PC-9 (cell line): ENCODE results near the gene STRIP2. TPM values are rescaled to one million over a fixed set of nuclear protein-coding genes. Genes with fewer than 3 reads are reported as not detected.

Source experiments
- BruUV-seq: library from RNA; stranded (reverse); fragments of 400-500 nt; replicated peaks from 2 replicates; lab custom pipeline; 2021; lab: Mats Ljungman, UMichigan
- CTCF ChIA-PET: fragments of 300-600 bp; sonication (Branson Sonifier 250); formaldehyde crosslinking; loops from one replicate; lab custom pipeline; 2022; ENCODE audit warnings: antibody characterized with exemption; lab: Charles Lee
- POLR2A ChIA-PET: fragments of 300-600 bp; sonication (Branson Sonifier 250); formaldehyde crosslinking; loops from one replicate; lab custom pipeline; 2022; ENCODE audit warnings: antibody characterized with exemption; ENCODE audit not compliant: unreplicated experiment; lab: Charles Lee
- DNase-seq, 2 experiments: peaks; one replicate each; pipeline versions ENCODE4 v3.0.0 to v3.0.0-alpha.2; 2015 to 2022; ENCODE audit warnings: mixed read lengths in 1 of 2
- H2AFZ ChIP-seq: fragments of 200-600 bp; sonication (generic); 2 replicates; pipeline ENCODE4 v1.8.1; 2017; ENCODE audit warnings: antibody characterized with exemption
- H3F3A ChIP-seq: fragments of 200-600 bp; sonication (generic); 2 replicates; pipeline ENCODE4 v1.8.1; 2017; ENCODE audit warnings: antibody characterized with exemption, mild to moderate bottlenecking, low read depth; ENCODE audit not compliant: insufficient read depth
- H3K27ac ChIP-seq: fragments of 200-600 bp; sonication (generic); 2 replicates; pipeline ENCODE4 v1.6.1; 2016; ENCODE audit warnings: mixed run types
- H3K27me3 ChIP-seq: fragments of 200-600 bp; sonication (generic); 2 replicates; pipeline ENCODE4 v1.6.1; 2016; ENCODE audit warnings: low read depth, mixed run types; ENCODE audit not compliant: insufficient read depth
- H3K36me3 ChIP-seq: fragments of 200-600 bp; sonication (generic); 2 replicates; pipeline ENCODE4 v1.6.1; 2016; ENCODE audit warnings: low read depth, mixed run types
- H3K4me1 ChIP-seq: fragments of 200-600 bp; sonication (generic); replicated peaks from 2 replicates; pipeline ENCODE4 v1.6.1; 2016; ENCODE audit warnings: mixed run types; ENCODE audit not compliant: insufficient read depth
- H3K4me2 ChIP-seq: fragments of 200-600 bp; sonication (generic); 2 replicates; pipeline ENCODE4 v1.6.1; 2017; ENCODE audit warnings: mixed run types
- H3K4me3 ChIP-seq: fragments of 200-600 bp; sonication (generic); 2 replicates; pipeline ENCODE4 v1.6.1; 2016; ENCODE audit warnings: mixed run types
- H3K79me2 ChIP-seq: fragments of 200-600 bp; sonication (generic); 2 replicates; pipeline ENCODE4 v1.6.1; 2017; ENCODE audit warnings: low read depth, mixed run types
- H3K9me2 ChIP-seq: fragments of 200-600 bp; sonication (generic); 2 replicates; pipeline ENCODE4 v1.8.1; 2017; ENCODE audit warnings: mild to moderate bottlenecking; ENCODE audit not compliant: insufficient read depth
- H3K9me3 ChIP-seq: fragments of 200-600 bp; sonication (generic); 2 replicates; pipeline ENCODE4 v1.8.1; 2016; ENCODE audit warnings: low read depth; ENCODE audit not compliant: insufficient read depth
- H4K20me1 ChIP-seq: fragments of 200-600 bp; sonication (generic); 2 replicates; pipeline ENCODE4 v1.8.1; 2017; ENCODE audit not compliant: insufficient read depth
- EZH2 ChIP-seq: fragments of 200-600 bp; sonication (generic); IDR thresholded peaks from 2 replicates; pipeline ENCODE4 v1.8.0; 2017; ENCODE audit warnings: antibody characterized with exemption, low read depth
- intact Hi-C: fragments of 100-400 bp; cut with micrococcal nuclease; formaldehyde crosslinking; loops from one replicate; pipeline ENCODE4 v1.10.0; 2022; ENCODE audit not compliant: unreplicated experiment
- total RNA-seq: library from RNA; stranded (reverse); gene quantifications from 2 replicates; pipeline ENCODE4 v1.2.3, GENCODE V29; 2021
- TF ChIP-seq, protein P1 (sequence below): fragments of 200-600 bp; sonication (generic); conservative IDR thresholded peaks from 2 replicates; pipeline ENCODE4 v1.6.1; 2017; ENCODE audit warnings: mixed run types, antibody characterized with exemption, mild to moderate bottlenecking, moderate library complexity

The STRIP2 gene
- total RNA-seq, 1 experiment from 2014 or later: 9.5 TPM

DNA sequence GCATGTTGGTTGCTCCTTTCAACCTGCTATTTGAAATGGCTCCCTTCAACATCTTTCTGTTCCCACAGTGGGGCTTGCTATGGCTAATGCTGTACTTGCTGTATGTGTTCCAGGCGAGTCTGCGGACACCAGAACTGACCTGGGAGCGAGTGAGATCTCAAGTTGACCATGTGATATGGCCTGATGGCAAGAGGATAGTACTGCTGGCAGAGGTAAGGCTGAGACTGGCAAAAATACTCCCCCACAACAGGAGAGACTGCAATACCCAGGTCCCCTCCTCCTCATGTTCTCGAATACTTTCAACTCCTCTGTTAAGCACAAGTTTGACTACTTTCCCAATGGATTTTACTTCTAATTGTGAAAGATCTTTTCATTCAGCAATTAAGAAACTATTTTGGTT lies 11.5 kb upstream of the STRIP2 start:
- H3K4me3 ChIP-seq: no peak overlapping the region
- no peaks in the 10 kb centered on the region for H3K9me3 ChIP-seq
- intact Hi-C loops: no loop called here
- no peaks in the 10 kb centered on the region for H3K79me2 ChIP-seq
- ChIA-PET CTCF (no interaction called here), POLR2A (no interaction called here)
- 0 out of 2 replicates have a peak, but pooled peaks cover 10% of the 10 kb centered on the region for H3K36me3 ChIP-seq
- H3K27me3 ChIP-seq: no peaks in the 10 kb centered on the region
- no TSS peak for BruUV-seq
- no peaks in the 10 kb centered on the region for H3K9me2 ChIP-seq
- no peak overlapping the region for H3K4me2 ChIP-seq
- DNase-seq: no peak
- H4K20me1 ChIP-seq: no peaks in the 10 kb centered on the region
- no peak for TF ChIP-seq EZH2
- TF ChIP-seq, protein P1, sequence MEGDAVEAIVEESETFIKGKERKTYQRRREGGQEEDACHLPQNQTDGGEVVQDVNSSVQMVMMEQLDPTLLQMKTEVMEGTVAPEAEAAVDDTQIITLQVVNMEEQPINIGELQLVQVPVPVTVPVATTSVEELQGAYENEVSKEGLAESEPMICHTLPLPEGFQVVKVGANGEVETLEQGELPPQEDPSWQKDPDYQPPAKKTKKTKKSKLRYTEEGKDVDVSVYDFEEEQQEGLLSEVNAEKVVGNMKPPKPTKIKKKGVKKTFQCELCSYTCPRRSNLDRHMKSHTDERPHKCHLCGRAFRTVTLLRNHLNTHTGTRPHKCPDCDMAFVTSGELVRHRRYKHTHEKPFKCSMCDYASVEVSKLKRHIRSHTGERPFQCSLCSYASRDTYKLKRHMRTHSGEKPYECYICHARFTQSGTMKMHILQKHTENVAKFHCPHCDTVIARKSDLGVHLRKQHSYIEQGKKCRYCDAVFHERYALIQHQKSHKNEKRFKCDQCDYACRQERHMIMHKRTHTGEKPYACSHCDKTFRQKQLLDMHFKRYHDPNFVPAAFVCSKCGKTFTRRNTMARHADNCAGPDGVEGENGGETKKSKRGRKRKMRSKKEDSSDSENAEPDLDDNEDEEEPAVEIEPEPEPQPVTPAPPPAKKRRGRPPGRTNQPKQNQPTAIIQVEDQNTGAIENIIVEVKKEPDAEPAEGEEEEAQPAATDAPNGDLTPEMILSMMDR: no peak
- peaks cover 18% of the 10 kb centered on the region; the same call in 1 of the 2 replicates for H3F3A ChIP-seq
- peaks cover 18% of the 10 kb centered on the region for H3K4me1 ChIP-seq
- H3K27ac ChIP-seq: no peak overlapping the region
- H2AFZ ChIP-seq: no peak overlapping the region

DNA sequence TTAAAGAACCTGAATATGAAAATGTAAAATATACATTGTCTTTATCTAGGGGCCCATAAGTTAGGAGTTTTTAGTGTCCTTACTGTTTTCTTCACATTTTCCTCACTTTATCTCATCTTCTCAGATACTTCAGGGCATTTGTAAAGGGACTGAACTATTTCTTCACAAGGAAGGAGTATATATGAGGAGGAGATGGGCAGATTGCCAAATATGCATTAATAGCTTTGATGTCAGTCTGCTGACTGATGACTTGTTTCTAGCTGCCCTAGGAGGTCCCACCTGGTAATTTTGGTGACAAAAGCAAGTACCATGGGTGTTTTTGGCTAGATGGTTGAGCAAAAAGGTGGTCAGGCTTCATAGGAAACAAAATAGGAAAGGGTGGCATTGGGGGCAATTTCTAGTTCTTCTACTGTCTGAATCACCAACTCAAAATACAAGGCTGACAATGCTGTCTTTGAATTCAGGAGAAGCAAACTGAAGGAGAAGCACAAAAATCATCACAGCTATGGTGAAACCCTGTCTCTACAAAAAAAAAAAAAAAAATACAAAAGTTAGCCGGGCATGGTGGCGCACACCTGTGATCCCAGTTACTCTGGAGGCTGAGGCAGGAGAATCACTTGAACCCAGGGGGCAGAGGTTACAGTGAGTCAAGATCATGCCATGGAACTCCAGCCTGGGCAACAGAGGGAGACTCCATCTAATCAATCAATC lies 10.4 kb upstream of the STRIP2 start:
- H3K9me2 ChIP-seq: no peaks in the 10 kb centered on the region
- H3K4me2 ChIP-seq: peak overlapping the region; percentile 14
- no peak overlapping the region for H3K4me3 ChIP-seq
- CTCF ChIA-PET: interaction anchor here (0.6 to 0.7 kb wide), 2 partner anchors 10 to 996 kb away, joined by 3 read pairs; partner anchors contain the start of gene STRIP2
- H2AFZ ChIP-seq: no peak overlapping the region
- no peak for TF ChIP-seq EZH2
- TF ChIP-seq, protein P1: no peak
- H3K36me3 ChIP-seq: 0 out of 2 replicates have a peak, but pooled peaks cover 10% of the 10 kb centered on the region
- H3K27me3 ChIP-seq: no peaks in the 10 kb centered on the region
- H3K79me2 ChIP-seq: no peaks in the 10 kb centered on the region
- no peaks in the 10 kb centered on the region for H4K20me1 ChIP-seq
- DNase-seq: peak; percentile 17 to 81
- intact Hi-C loops: no loop called here
- POLR2A ChIA-PET: interaction anchor here (0.7 kb wide), 1 partner anchor 32 kb away, joined by 3 read pairs; no protein-coding TSS in a partner anchor
- BruUV-seq: no TSS peak
- H3K27ac ChIP-seq: peak overlapping the region; percentile 17; the same call in 1 of the 2 replicates
- no peaks in the 10 kb centered on the region for H3K9me3 ChIP-seq
- H3F3A ChIP-seq: peaks cover 18% of the 10 kb centered on the region; the same call in 1 of the 2 replicates
- peaks cover 18% of the 10 kb centered on the region for H3K4me1 ChIP-seq

DNA sequence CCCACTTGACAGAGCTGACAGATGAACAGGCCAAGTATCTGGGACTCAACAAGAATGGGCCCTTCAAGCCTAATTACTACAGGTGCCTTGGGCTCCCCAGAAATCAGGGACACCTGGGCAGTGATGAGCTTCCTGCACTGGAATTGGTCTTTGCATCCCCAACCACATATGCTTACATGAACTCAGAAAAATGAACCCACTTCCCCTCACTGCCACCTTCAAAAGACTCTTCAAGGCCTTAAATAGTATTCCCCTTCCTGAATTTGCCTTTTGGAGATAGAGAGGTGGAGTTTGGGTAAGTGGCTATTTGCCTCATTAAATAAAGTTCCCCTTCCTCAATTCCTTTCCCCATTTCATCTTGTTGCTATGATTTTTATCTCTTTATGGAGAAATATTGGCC lies 7.8 kb upstream of the STRIP2 start:
- Histone ChIP-seq H3K9me2 (no peaks in the 10 kb centered on the region), H3K4me3 (no peak overlapping the region), H3K4me1 (peaks cover 18% of the 10 kb centered on the region), H3K4me2 (no peak overlapping the region), H3K79me2 (no peaks in the 10 kb centered on the region), H3K9me3 (no peaks in the 10 kb centered on the region), H4K20me1 (no peaks in the 10 kb centered on the region), H3F3A (peaks cover 18% of the 10 kb centered on the region; the same call in 1 of the 2 replicates), H3K27me3 (no peaks in the 10 kb centered on the region), H3K36me3 (0 out of 2 replicates have a peak, but pooled peaks cover 10% of the 10 kb centered on the region), H3K27ac (no peak overlapping the region), H2AFZ (no peak overlapping the region)
- TF ChIP-seq, protein P1: no peak
- TF ChIP-seq EZH2: no peak
- DNase-seq: no peak
- POLR2A ChIA-PET: no interaction called here
- no TSS peak for BruUV-seq
- intact Hi-C loops: no loop called here
- CTCF ChIA-PET: no interaction called here
